Measurements from ENCODE around the gene ATF2. TPM values are rescaled to one million over a fixed set of nuclear protein-coding genes. Genes with fewer than 3 reads are reported as not detected.
A peak's percentile ranks its signal among the peaks of the same experiment; 100 is the strongest.

The ATF2 gene
- total and polyA plus RNA-seq, 2 of the 4 experiments (the other 2 are of a cell fraction), result 23.2 to 60.0 TPM

GRCh38 chr2:175181104-175181876 is 13.3 kb upstream of the ATF2 start, which contains the start of gene ATP5MC3 (continued):
- TF ChIP-seq CEBPB (IDR thresholded peaks at IDR 0.05; ENCODE audit: low read depth, low read length) (no peak; the same call in 1 of the 2 replicates), BHLHE40 (IDR thresholded peaks at IDR 0.05; ENCODE audit: low read depth, low read length) (peak; percentile 51; the same call in 1 of the 2 replicates), RAD21 (IDR thresholded peaks at IDR 0.05; ENCODE audit: low read length) (no peak)

- H2AK5ac ChIP-seq (ENCODE audit: low read depth, low read length), result peak overlapping the region; percentile 82
- peak overlapping the region; percentile 71; the same call in 1 of the 2 replicates for H4K91ac ChIP-seq (ENCODE audit: insufficient read depth, low read depth, low read length)
- H3K23ac ChIP-seq (ENCODE audit: low read depth, low read length), result peak overlapping the region; percentile 96
- H3K36me3 ChIP-seq (ENCODE audit: control insufficient read depth, insufficient read depth, low read length), result peaks cover 11% of the 10 kb centered on the region
- H2BK120ac ChIP-seq (ENCODE audit: low read depth, low read length), result no peak overlapping the region
- in situ Hi-C loops (cut with MboI; ENCODE audit: low sequenced_read_pairs) (no loop called here), dilution Hi-C loops (cut with HindIII; ENCODE audit: low sequenced_read_pairs, unreplicated experiment) (no loop called here), intact Hi-C loops (cut with micrococcal nuclease) (no loop called here)
- peak overlapping the region; percentile 97 for H2AK9ac ChIP-seq (replicated peaks; ENCODE audit: low read depth, low read length, poor library complexity)
- H3K4me1 ChIP-seq (ENCODE audit: control insufficient read depth, insufficient read depth, low read length), result no peaks in the 10 kb centered on the region
- H3K9ac ChIP-seq (ENCODE audit: low read depth, low read length), result peak overlapping the region; percentile 100
- no CpG with 5 or more reads among the region's 10 CpGs for WGBS, 2 experiments (ENCODE audit: extremely low coverage in 2 of 2, insufficient read length in 1 of 2)
- H3K4me3 ChIP-seq (ENCODE audit: insufficient read depth, low read depth, low read length), result peak overlapping the region; percentile 89
- no peaks in the 10 kb centered on the region for H3K9me1 ChIP-seq (ENCODE audit: insufficient read depth, low read length)
- POLR2A ChIA-PET (ENCODE audit: unreplicated experiment), result no interaction called here
- no TSS peak for BruUV-seq (replicated peaks)
- H4K20me1 ChIP-seq (ENCODE audit: insufficient read depth, low read length), result 0 out of 2 replicates have a peak, but pooled peaks cover 3% of the 10 kb centered on the region
- ATAC-seq (ENCODE audit: low read depth) (peak; percentile 73), DNase-seq (peak; percentile 41)
- peak overlapping the region; percentile 94 for H3K4ac ChIP-seq (ENCODE audit: low read depth, low read length)
- CTCF ChIA-PET, result no interaction called here
- no peak overlapping the region for H2BK20ac ChIP-seq (ENCODE audit: low read depth, low read length)
- no peak overlapping the region for H2BK15ac ChIP-seq (ENCODE audit: low read depth, low read length)
- H3K4me2 ChIP-seq (ENCODE audit: low read depth, low read length), result peak overlapping the region; percentile 94
- peak overlapping the region; percentile 53 for H2BK5ac ChIP-seq (ENCODE audit: low read depth, low read length, poor library complexity, severe bottlenecking)
- H3K27ac ChIP-seq (ENCODE audit: insufficient read depth, low read length), result peak overlapping the region; percentile 97
- H2AFZ ChIP-seq (replicated peaks; ENCODE audit: low read length, poor library complexity), result peak overlapping the region; percentile 97
- H4K8ac ChIP-seq (ENCODE audit: low read depth in 2 of 2, low read length in 2 of 2), result peak overlapping the region; percentile 95 to 99
- no peaks in the 10 kb centered on the region for H3K27me3 ChIP-seq (ENCODE audit: control insufficient read depth, insufficient read depth, low read length)
- peaks cover 9 to 17% of the 10 kb centered on the region in 2 experiments for H3K79me1 ChIP-seq (ENCODE audit: low read depth in 1 of 2, low read length in 2 of 2)
- peak overlapping the region; percentile 75 for H3K56ac ChIP-seq (ENCODE audit: extremely low read depth, insufficient read depth, low read length)
- no peaks in the 10 kb centered on the region for H3K9me3 ChIP-seq (ENCODE audit: control insufficient read depth, insufficient read depth, low read length)
- peak overlapping the region; percentile 50 for H3K18ac ChIP-seq (ENCODE audit: low read depth, low read length)
- peak overlapping the region; percentile 91 for H4K5ac ChIP-seq (ENCODE audit: low read depth, low read length)
- peak overlapping the region; percentile 97 for H3K14ac ChIP-seq (replicated peaks; ENCODE audit: low read depth, low read length)
- TF ChIP-seq MAFK (IDR thresholded peaks at IDR 0.05; ENCODE audit: low read depth, low read length), result no peak
- TF ChIP-seq CHD1 (IDR thresholded peaks at IDR 0.05; ENCODE audit: low read depth, low read length), result no peak
- no peak for TF ChIP-seq CEBPB (IDR thresholded peaks at IDR 0.05; ENCODE audit: low read depth, low read length)
- no peak for TF ChIP-seq CTCF (conservative IDR thresholded peaks at IDR 0.05; ENCODE audit: low read depth, low read length)
- TF ChIP-seq ELK1 (IDR thresholded peaks at IDR 0.05; ENCODE audit: borderline replicate concordance, low read depth, low read length), result no peak
- no peak for TF ChIP-seq RAD21 (IDR thresholded peaks at IDR 0.05; ENCODE audit: low read length)
- TF ChIP-seq POLR2A (IDR thresholded peaks at IDR 0.05; ENCODE audit: low read depth, low read length), result no peak
- TF ChIP-seq MXI1 (IDR thresholded peaks at IDR 0.05; ENCODE audit: borderline replicate concordance, low read depth, low read length), result no peak
- TF ChIP-seq SMC3 (IDR thresholded peaks at IDR 0.05; ENCODE audit: low read depth, low read length), result no peak
- no peak for TF ChIP-seq RCOR1 (IDR thresholded peaks at IDR 0.05; ENCODE audit: insufficient replicate concordance, low read length)
- TF ChIP-seq BHLHE40 (IDR thresholded peaks at IDR 0.05; ENCODE audit: low read depth, low read length), result no peak
- TF ChIP-seq USF2 (IDR thresholded peaks at IDR 0.05; ENCODE audit: low read depth, low read length), result no peak
These were observed 12.7 kb upstream of the ATF2 start for GRCh38 chr2:175180701-175181103.

Measured in IMR-90 (cell line).